NCI-H510A treated with DMSO at 0.1 percent for 48 hours (cell line): ENCODE measurements around the gene APOE.
A peak's percentile ranks its signal among the peaks of the same experiment; 100 is the strongest.
"Not testable (repeated sequence)": the region's sequence is repeated elsewhere in the genome, so short reads cannot be mapped to it uniquely, and the experiment has no call there.

Experiments used
- DNase-seq: peaks from one replicate; lab custom pipeline; 2025; lab: John Stamatoyannopoulos, UW

APOE gene

GRCh38 chr19:44909775-44910174 is 4.2 kb downstream of the APOE start:
- DNase-seq: no peak

GRCh38 chr19:44911896-44912295 is 6.3 kb downstream of the APOE start:
- DNase-seq: not testable (repeated sequence)

GRCh38 chr19:44912854-44913253 is 7.3 kb downstream of the APOE start:
- no peak for DNase-seq

GRCh38 chr19:44913512-44914432 is 8.2 kb downstream of the APOE start:
- DNase-seq: not testable (repeated sequence)

GRCh38 chr19:44914433-44915206 is 9.0 kb downstream of the APOE start, which contains the start of gene APOC1:
APOC1 (plus strand) TSS chr19:44914608; CDS start chr19:44914892, 284 bp downstream.
- peak; percentile 85 for DNase-seq

GRCh38 chr19:44924243-44924725 is 18.7 kb downstream of the APOE start:
- DNase-seq: no peak

GRCh38 chr19:44925114-44925891 is 19.7 kb downstream of the APOE start:
- no peak for DNase-seq

GRCh38 chr19:44926245-44927077 is 20.9 kb downstream of the APOE start:
- DNase-seq: not testable (repeated sequence)

- DNase-seq: no peak
Measured at GRCh38 chr19:44927746-44928145, 22.1 kb downstream of the APOE start.

GRCh38 chr19:44930088-44930487 is 24.5 kb downstream of the APOE start:
- no peak for DNase-seq

- no peak for DNase-seq
Measured at GRCh38 chr19:44931541-44931940, 25.9 kb downstream of the APOE start.

GRCh38 chr19:44939668-44940067 is 34.1 kb downstream of the APOE start:
- DNase-seq: no peak

- DNase-seq: no peak
Measured at GRCh38 chr19:44942067-44942571, 36.5 kb downstream of the APOE start, which contains the start of gene APOC4. APOC4 (plus strand) TSS chr19:44942237; CDS start chr19:44942278, 41 bp downstream.

- DNase-seq: no peak
Measured at GRCh38 chr19:44943801-44944249, 38.2 kb downstream of the APOE start.

GRCh38 chr19:44947041-44947581 is 41.5 kb downstream of the APOE start:
- no peak for DNase-seq

GRCh38 chr19:44948237-44948636 is 42.6 kb downstream of the APOE start:
- DNase-seq: no peak

GRCh38 chr19:44948763-44949374 is 43.3 kb downstream of the APOE start:
- DNase-seq: no peak

GRCh38 chr19:44949550-44949949 is 44.0 kb downstream of the APOE start:
- no peak for DNase-seq
